ENCODE results near the gene AMOTL2.

Gene AMOTL2

GRCh38 chr3:134376786-134377426, 2.7 kb upstream of the AMOTL2 start:
- no peak overlapping the region for H3K9ac ChIP-seq (ENCODE audit: low read length)
- H3K4me2 ChIP-seq (ENCODE audit: low read length), result no peak overlapping the region
- no peak overlapping the region for H2AFZ ChIP-seq (ENCODE audit: low read depth, low read length)
- H4K20me1 ChIP-seq (ENCODE audit: insufficient read depth, low read length), result no peaks in the 10 kb centered on the region
- H3K36me3 ChIP-seq (replicated peaks; ENCODE audit: low read depth, low read length), result peaks cover 6% of the 10 kb centered on the region
- no peak overlapping the region for H3K27ac ChIP-seq (ENCODE audit: low read length)
- peaks cover 8% of the 10 kb centered on the region for H3K9me3 ChIP-seq (ENCODE audit: insufficient read depth, low read length)
- H3K27me3 ChIP-seq (ENCODE audit: low read depth, low read length), result peaks cover 15% of the 10 kb centered on the region; the same call in 1 of the 2 replicates
- H3K4me1 ChIP-seq (ENCODE audit: low read length), result peaks cover 22% of the 10 kb centered on the region
- TF ChIP-seq EZH2phosphoT487 (IDR thresholded peaks at IDR 0.05; ENCODE audit: low read depth) (no peak), CTCF (IDR thresholded peaks at IDR 0.05; ENCODE audit: low read depth, low read length) (no peak)
- no peak overlapping the region for H3K4me3 ChIP-seq (ENCODE audit: low read length)
- no peaks in the 10 kb centered on the region for H3K79me2 ChIP-seq (ENCODE audit: low read length)

- Histone ChIP-seq H2AFZ (ENCODE audit: low read depth, low read length) (no peak overlapping the region), H3K9me3 (ENCODE audit: insufficient read depth, low read length) (peaks cover 6% of the 10 kb centered on the region), H3K27ac (ENCODE audit: low read length) (no peak overlapping the region), H3K4me1 (ENCODE audit: low read length) (peaks cover 22% of the 10 kb centered on the region), H4K20me1 (ENCODE audit: insufficient read depth, low read length) (no peaks in the 10 kb centered on the region), H3K4me3 (ENCODE audit: low read length) (no peak overlapping the region), H3K27me3 (ENCODE audit: low read depth, low read length) (peaks cover 15% of the 10 kb centered on the region; the same call in 1 of the 2 replicates), H3K4me2 (ENCODE audit: low read length) (no peak overlapping the region), H3K79me2 (ENCODE audit: low read length) (no peaks in the 10 kb centered on the region), H3K9ac (ENCODE audit: low read length) (no peak overlapping the region), H3K36me3 (replicated peaks; ENCODE audit: low read depth, low read length) (peaks cover 6% of the 10 kb centered on the region)
- no peak for TF ChIP-seq CTCF (IDR thresholded peaks at IDR 0.05; ENCODE audit: low read depth, low read length)
- no peak for TF ChIP-seq EZH2phosphoT487 (IDR thresholded peaks at IDR 0.05; ENCODE audit: low read depth)
Observed at GRCh38 chr3:134376385-134376765, 2.1 kb upstream of the AMOTL2 start.

GRCh38 chr3:134375582-134376384, 1.5 kb upstream of the AMOTL2 start:
- no peak overlapping the region for H2AFZ ChIP-seq (ENCODE audit: low read depth, low read length)
- no peak overlapping the region for H3K4me2 ChIP-seq (ENCODE audit: low read length)
- no peaks in the 10 kb centered on the region for H3K79me2 ChIP-seq (ENCODE audit: low read length)
- H3K9ac ChIP-seq (ENCODE audit: low read length), result no peak overlapping the region
- peaks cover 3% of the 10 kb centered on the region for H3K36me3 ChIP-seq (replicated peaks; ENCODE audit: low read depth, low read length)
- no peak overlapping the region for H3K27ac ChIP-seq (ENCODE audit: low read length)
- 0 out of 2 replicates have a peak, but pooled peaks cover under 1% of the 10 kb centered on the region for H3K9me3 ChIP-seq (ENCODE audit: insufficient read depth, low read length)
- peaks cover 22% of the 10 kb centered on the region for H3K4me1 ChIP-seq (ENCODE audit: low read length)
- H3K27me3 ChIP-seq (ENCODE audit: low read depth, low read length), result peaks cover 15% of the 10 kb centered on the region; the same call in 1 of the 2 replicates
- no peaks in the 10 kb centered on the region for H4K20me1 ChIP-seq (ENCODE audit: insufficient read depth, low read length)
- TF ChIP-seq EZH2phosphoT487 (IDR thresholded peaks at IDR 0.05; ENCODE audit: low read depth), result no peak
- no peak for TF ChIP-seq CTCF (IDR thresholded peaks at IDR 0.05; ENCODE audit: low read depth, low read length)
- no peak overlapping the region for H3K4me3 ChIP-seq (ENCODE audit: low read length)

Measured in OCI-LY3 (cell line).